ENCODE results near the gene AZU1. TPM values are rescaled to one million over a fixed set of nuclear protein-coding genes. Genes with fewer than 3 reads are reported as not detected.

AZU1 gene
- total RNA-seq, 5 donors from 2014 or later (not counting 1 experiment from before 2014, with no cell fraction given) = 0.20 to 1.2 (median 0.38) TPM

- no peaks in the 10 kb centered on the region for H3K36me3 Mint-ChIP-seq
- H3K4me3 Mint-ChIP-seq = no peak overlapping the region
- Histone ChIP-seq H3K4me1 (ENCODE audit: control insufficient read depth in 1 of 2, extremely low read depth in 1 of 2, insufficient read depth in 2 of 2, low read length in 2 of 2) (peaks cover 0 to 10% of the 10 kb centered on the region in 2 experiments), H3K4me3 (ENCODE audit: control insufficient read depth in 1 of 2, extremely low read depth in 1 of 2, low read length in 1 of 2) (no peak overlapping the region), H3K27ac (ENCODE audit: low read length) (no peak overlapping the region), H3K27me3 (replicated peaks in 1 of 2; ENCODE audit: control insufficient read depth in 2 of 2, extremely low read depth in 1 of 2, insufficient read depth in 2 of 2, low read length in 1 of 2) (peaks cover 0 to 12% of the 10 kb centered on the region in 2 experiments), H3K36me3 (ENCODE audit: control insufficient read depth in 2 of 2, extremely low read depth in 1 of 2, insufficient read depth in 1 of 2, low read length in 1 of 2) (no peaks in the 10 kb centered on the region), H3K9me3 (no peaks in the 10 kb centered on the region)
- 89% methylated on average over 16 of the region's 26 CpGs for WGBS (ENCODE audit: insufficient coverage)
- no peak overlapping the region for H3K27ac Mint-ChIP-seq
- peaks cover 0 to 4% (median 0%) of the 10 kb centered on the region in 3 donors for H3K4me1 Mint-ChIP-seq
- H3K9me3 Mint-ChIP-seq = no peaks in the 10 kb centered on the region
- CTCF ChIA-PET = interaction anchor here (0.6 to 0.7 kb wide), 2 partner anchors 21 to 283 kb away, joined by 4 to 5 read pairs; no protein-coding TSS in a partner anchor
- POLR2A ChIA-PET = no interaction called here
- ATAC-seq (replicated peaks in 1 of 4) = no peak
- DNase-seq = no peak
- H3K27me3 Mint-ChIP-seq = peaks cover 3 to 6% of the 10 kb centered on the region in 2 donors
These were observed 36.5 kb upstream of the AZU1 start for GRCh38 chr19:791007-791566.

DNA sequence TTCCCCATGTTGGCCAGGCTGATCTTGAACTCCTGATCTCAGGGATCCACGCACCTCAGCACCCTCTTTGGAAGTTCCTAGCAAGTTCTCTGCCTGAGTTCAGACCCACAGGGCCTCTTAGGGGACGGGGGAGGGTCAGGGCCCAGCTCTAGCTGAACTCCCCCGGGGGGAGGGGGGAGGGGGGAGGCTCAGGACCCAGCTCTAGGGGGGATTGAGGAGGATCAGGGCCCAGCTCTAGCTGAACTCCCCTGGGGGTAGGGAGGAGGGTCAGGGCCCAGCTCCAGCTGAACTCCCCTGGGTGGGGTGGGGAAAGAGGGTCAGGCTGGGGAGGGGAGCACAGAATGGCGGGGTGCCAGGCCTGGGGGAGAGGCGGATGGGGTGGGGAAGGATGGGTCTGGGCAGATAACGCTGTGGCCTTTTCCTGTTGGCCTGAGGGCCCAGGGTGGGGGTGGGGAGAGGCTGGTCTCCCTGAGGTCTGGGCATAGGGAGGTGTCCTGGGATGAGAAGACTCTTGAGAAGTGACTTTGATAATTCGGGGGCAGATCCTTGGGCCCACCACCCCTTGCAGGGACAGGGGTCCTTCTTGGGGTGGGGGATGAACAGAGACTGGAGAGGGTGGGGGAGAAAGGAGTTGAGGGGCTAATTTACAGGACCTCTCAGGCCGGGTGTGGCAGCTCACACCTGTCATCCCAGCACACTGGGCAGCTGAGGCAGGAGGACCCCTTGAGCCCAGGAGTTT, 35.9 kb upstream of the AZU1 start:
- POLR2A ChIA-PET = no interaction called here

DNA sequence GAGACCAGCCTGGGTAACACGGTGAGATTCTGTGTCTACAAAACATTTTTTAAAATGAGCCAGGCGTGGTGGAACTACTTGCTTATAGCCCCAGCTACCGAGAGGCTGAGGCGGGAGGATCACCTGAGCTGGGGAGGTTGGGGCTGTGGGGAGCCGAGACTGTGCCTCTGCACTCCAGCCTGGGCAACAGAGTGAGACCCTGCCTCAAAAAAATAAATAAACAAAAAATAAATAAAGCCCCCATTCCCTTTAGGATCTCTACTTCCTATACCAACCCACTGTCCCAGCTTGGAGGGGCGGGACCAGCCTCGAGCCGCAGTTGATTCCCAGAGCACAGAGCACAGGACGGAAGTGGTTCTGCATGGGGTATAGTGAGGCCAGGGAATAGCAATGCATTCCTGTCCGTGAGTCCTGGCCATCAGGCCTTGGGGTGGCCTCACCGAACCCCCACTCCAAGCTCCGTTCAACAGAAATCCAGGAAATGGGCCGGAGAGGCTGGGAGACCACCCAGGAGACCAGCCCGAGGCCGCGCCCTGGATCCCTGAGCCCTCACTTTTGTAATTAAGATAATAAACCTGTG, 35.2 kb upstream of the AZU1 start:
- Mint-ChIP-seq H3K9me3 (no peaks in the 10 kb centered on the region), H3K4me1 (peaks cover 0 to 9% (median 4%) of the 10 kb centered on the region in 3 donors), H3K27ac (no peak overlapping the region), H3K4me3 (no peak overlapping the region), H3K27me3 (peaks cover 3 to 6% of the 10 kb centered on the region in 2 donors), H3K36me3 (no peaks in the 10 kb centered on the region)
- Histone ChIP-seq H3K9me3 (no peaks in the 10 kb centered on the region), H3K4me1 (ENCODE audit: control insufficient read depth in 1 of 2, extremely low read depth in 1 of 2, insufficient read depth in 2 of 2, low read length in 2 of 2) (peaks cover 2 to 16% of the 10 kb centered on the region in 2 experiments), H3K27ac (ENCODE audit: low read length) (no peak overlapping the region), H3K36me3 (ENCODE audit: control insufficient read depth in 2 of 2, extremely low read depth in 1 of 2, insufficient read depth in 1 of 2, low read length in 1 of 2) (no peaks in the 10 kb centered on the region), H3K27me3 (replicated peaks in 1 of 2; ENCODE audit: control insufficient read depth in 2 of 2, extremely low read depth in 1 of 2, insufficient read depth in 2 of 2, low read length in 1 of 2) (peaks cover 0 to 12% of the 10 kb centered on the region in 2 experiments), H3K4me3 (ENCODE audit: control insufficient read depth in 1 of 2, extremely low read depth in 1 of 2, low read length in 1 of 2) (no peak overlapping the region)
- 100% methylated on average over 4 of the region's 16 CpGs for WGBS (ENCODE audit: insufficient coverage)
- no peak for ATAC-seq (replicated peaks in 1 of 4)
- ChIA-PET CTCF (interaction anchor here in 1 of 2 donors (0.6 kb wide), 1 partner anchor 207 kb away, joined by 3 read pairs; no protein-coding TSS in a partner anchor), POLR2A (no interaction called here)
- no peak for DNase-seq

More for the DNA sequence above, 35.9 kb upstream of the AZU1 start:
- no peak overlapping the region for H3K27ac ChIP-seq (ENCODE audit: low read length)
- H3K4me3 ChIP-seq (ENCODE audit: control insufficient read depth in 1 of 2, extremely low read depth in 1 of 2, low read length in 1 of 2) = no peak overlapping the region
- peaks cover 0 to 12% of the 10 kb centered on the region in 2 experiments for H3K27me3 ChIP-seq (replicated peaks in 1 of 2; ENCODE audit: control insufficient read depth in 2 of 2, extremely low read depth in 1 of 2, insufficient read depth in 2 of 2, low read length in 1 of 2)
- no peaks in the 10 kb centered on the region for H3K9me3 ChIP-seq
- Mint-ChIP-seq H3K9me3 (no peaks in the 10 kb centered on the region), H3K27me3 (peaks cover 3 to 6% of the 10 kb centered on the region in 2 donors), H3K36me3 (no peaks in the 10 kb centered on the region), H3K4me3 (no peak overlapping the region), H3K4me1 (peaks cover 0 to 6% (median 2%) of the 10 kb centered on the region in 3 donors), H3K27ac (no peak overlapping the region)
- peaks cover 2 to 16% of the 10 kb centered on the region in 2 experiments for H3K4me1 ChIP-seq (ENCODE audit: control insufficient read depth in 1 of 2, extremely low read depth in 1 of 2, insufficient read depth in 2 of 2, low read length in 2 of 2)
- no peak for ATAC-seq (replicated peaks in 1 of 4)
- no peaks in the 10 kb centered on the region for H3K36me3 ChIP-seq (ENCODE audit: control insufficient read depth in 2 of 2, extremely low read depth in 1 of 2, insufficient read depth in 1 of 2, low read length in 1 of 2)
- no peak for DNase-seq
- WGBS (ENCODE audit: insufficient coverage) = 81% methylated on average over 5 of the region's 8 CpGs
- CTCF ChIA-PET = interaction anchor here (0.6 to 0.7 kb wide), 3 partner anchors 22 to 283 kb away, joined by 3 to 5 read pairs (median 4); no protein-coding TSS in a partner anchor

- H3K9me3 ChIP-seq = no peaks in the 10 kb centered on the region
- peaks cover 2 to 21% of the 10 kb centered on the region in 2 experiments for H3K4me1 ChIP-seq (ENCODE audit: control insufficient read depth in 1 of 2, extremely low read depth in 1 of 2, insufficient read depth in 2 of 2, low read length in 2 of 2)
- ChIA-PET CTCF (no interaction called here), POLR2A (no interaction called here)
- H3K36me3 ChIP-seq (ENCODE audit: control insufficient read depth in 2 of 2, extremely low read depth in 1 of 2, insufficient read depth in 1 of 2, low read length in 1 of 2) = no peaks in the 10 kb centered on the region
- no peaks in the 10 kb centered on the region for H3K36me3 Mint-ChIP-seq
- no peaks in the 10 kb centered on the region for H3K9me3 Mint-ChIP-seq
- ATAC-seq (replicated peaks in 1 of 4) = no peak
- H3K27me3 ChIP-seq (replicated peaks in 1 of 2; ENCODE audit: control insufficient read depth in 2 of 2, extremely low read depth in 1 of 2, insufficient read depth in 2 of 2, low read length in 1 of 2) = peaks cover 0 to 12% of the 10 kb centered on the region in 2 experiments
- WGBS (ENCODE audit: insufficient coverage) = 98% methylated on average over 7 of the region's 12 CpGs
- H3K4me3 Mint-ChIP-seq = no peak overlapping the region
- peaks cover 1 to 10% (median 5%) of the 10 kb centered on the region in 3 donors for H3K4me1 Mint-ChIP-seq
- H3K27ac Mint-ChIP-seq = no peak overlapping the region
- no peak overlapping the region for H3K27ac ChIP-seq (ENCODE audit: low read length)
- H3K4me3 ChIP-seq (ENCODE audit: control insufficient read depth in 1 of 2, extremely low read depth in 1 of 2, low read length in 1 of 2) = no peak overlapping the region
- peaks cover 3 to 6% of the 10 kb centered on the region in 2 donors for H3K27me3 Mint-ChIP-seq
- no peak for DNase-seq
These were observed 33.8 kb upstream of the AZU1 start for GRCh38 chr19:793806-794205.

- peak overlapping the region in 1 of 3 donors; percentile 39 for H3K4me3 Mint-ChIP-seq
- WGBS (ENCODE audit: insufficient coverage) = 98% methylated on average over 16 of the region's 28 CpGs
- CTCF ChIA-PET = interaction anchor here (0.6 kb wide), 2 partner anchors 124 to 1446 kb away, joined by 3 to 7 read pairs; no protein-coding TSS in a partner anchor
These were observed 32.5 kb upstream of the AZU1 start for GRCh38 chr19:795073-795611.

More at GRCh38 chr19:795073-795611, 32.5 kb upstream of the AZU1 start:
- no peak for ATAC-seq (replicated peaks in 1 of 4)
- H3K9me3 ChIP-seq = no peaks in the 10 kb centered on the region
- POLR2A ChIA-PET = no interaction called here
- H3K4me1 Mint-ChIP-seq = peaks cover 14 to 18% (median 18%) of the 10 kb centered on the region in 3 donors
- peaks cover 6 to 31% of the 10 kb centered on the region in 2 experiments for H3K4me1 ChIP-seq (ENCODE audit: control insufficient read depth in 1 of 2, extremely low read depth in 1 of 2, insufficient read depth in 2 of 2, low read length in 2 of 2)
- peaks cover 0 to 3% of the 10 kb centered on the region in 2 donors for H3K27me3 Mint-ChIP-seq
- peaks cover 0 to 5% of the 10 kb centered on the region in 2 donors for H3K36me3 ChIP-seq (ENCODE audit: control insufficient read depth in 2 of 2, extremely low read depth in 1 of 2, insufficient read depth in 1 of 2, low read length in 1 of 2)
- no peaks in the 10 kb centered on the region for H3K9me3 Mint-ChIP-seq
- H3K27ac Mint-ChIP-seq = no peak overlapping the region
- H3K27me3 ChIP-seq (replicated peaks in 1 of 2; ENCODE audit: control insufficient read depth in 2 of 2, extremely low read depth in 1 of 2, insufficient read depth in 2 of 2, low read length in 1 of 2) = peaks cover 0 to 12% of the 10 kb centered on the region in 2 experiments
- no peaks in the 10 kb centered on the region for H3K36me3 Mint-ChIP-seq
- no peak overlapping the region for H3K27ac ChIP-seq (ENCODE audit: low read length)
- H3K4me3 ChIP-seq (ENCODE audit: control insufficient read depth in 1 of 2, extremely low read depth in 1 of 2, low read length in 1 of 2) = no peak overlapping the region
- no peak for DNase-seq
